ENCODE results near the gene NMRK2.
"Not testable (repeated sequence)": the region's sequence is repeated elsewhere in the genome, so short reads cannot be mapped to it uniquely, and the experiment has no call there.

The NMRK2 gene, protein sequence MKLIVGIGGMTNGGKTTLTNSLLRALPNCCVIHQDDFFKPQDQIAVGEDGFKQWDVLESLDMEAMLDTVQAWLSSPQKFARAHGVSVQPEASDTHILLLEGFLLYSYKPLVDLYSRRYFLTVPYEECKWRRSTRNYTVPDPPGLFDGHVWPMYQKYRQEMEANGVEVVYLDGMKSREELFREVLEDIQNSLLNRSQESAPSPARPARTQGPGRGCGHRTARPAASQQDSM

DNA sequence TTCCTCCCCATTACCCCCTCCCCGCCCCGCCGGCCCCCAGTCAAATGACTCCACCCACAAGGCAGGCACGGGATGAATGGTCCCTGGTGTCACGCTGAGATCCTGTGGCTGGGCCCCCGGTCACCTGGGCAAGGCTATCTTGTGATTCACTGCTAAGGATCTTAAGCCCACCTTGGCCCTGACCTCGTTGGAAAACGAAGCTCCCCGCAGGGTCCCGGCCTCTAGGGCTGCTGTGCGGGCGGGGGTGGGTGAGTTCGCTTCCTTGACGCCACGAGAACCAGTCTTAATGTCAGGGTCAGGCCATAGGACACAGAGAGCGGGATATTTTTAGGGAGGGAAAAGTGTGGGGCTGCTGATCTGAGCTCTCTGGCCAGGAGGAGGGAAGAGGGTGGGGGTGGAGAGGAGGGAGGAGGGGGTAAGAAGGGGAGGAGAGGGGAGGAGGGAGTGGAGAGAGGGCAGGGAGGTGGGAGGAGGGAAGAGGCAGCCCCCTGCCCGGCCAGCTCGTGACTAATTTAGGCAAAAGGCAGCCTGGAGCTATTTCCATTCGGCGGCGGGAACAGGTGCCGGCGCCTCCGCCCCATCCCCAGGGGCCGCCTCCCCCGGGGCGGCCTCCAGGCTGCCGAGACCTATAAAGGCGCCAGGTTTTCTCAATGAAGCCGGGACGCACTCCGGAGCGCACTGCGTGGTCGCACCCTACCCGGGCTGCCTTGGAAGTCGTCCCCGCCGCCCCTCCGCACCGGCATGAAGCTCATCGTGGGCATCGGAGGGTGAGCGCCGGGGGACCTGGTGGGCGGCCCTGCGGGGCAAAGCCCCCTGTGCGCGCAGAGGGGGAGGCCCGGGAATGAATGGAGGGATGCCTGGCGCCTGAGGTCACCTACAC is at the start of gene NMRK2:
TSS of gene NMRK2 (plus strand) at position 139 of the 880 bp plus-strand sequence. CDS start at position 742, 603 bp downstream.
- no peak for DNase-seq

DNA sequence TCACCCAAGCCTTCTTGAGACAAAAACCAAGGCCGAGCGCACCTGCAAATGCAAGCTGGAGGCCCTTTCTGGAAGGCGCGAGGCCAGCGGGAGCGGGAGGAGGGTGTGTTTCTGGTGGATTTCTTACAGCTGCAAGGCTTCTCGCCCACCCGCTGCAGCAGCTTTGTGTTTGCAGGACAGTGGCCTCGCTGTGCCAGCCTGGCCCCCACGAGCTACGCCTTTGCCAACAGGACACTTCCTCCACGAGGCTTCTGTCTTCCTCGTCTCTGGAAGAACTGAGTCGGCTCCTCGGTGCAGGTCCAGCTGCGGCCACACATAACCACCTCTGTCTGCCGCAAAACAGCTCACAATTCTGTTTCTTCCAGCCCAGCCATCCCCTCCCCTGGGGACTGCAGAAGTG is 42.3 kb upstream of the NMRK2 start:
- no peak for DNase-seq

DNA sequence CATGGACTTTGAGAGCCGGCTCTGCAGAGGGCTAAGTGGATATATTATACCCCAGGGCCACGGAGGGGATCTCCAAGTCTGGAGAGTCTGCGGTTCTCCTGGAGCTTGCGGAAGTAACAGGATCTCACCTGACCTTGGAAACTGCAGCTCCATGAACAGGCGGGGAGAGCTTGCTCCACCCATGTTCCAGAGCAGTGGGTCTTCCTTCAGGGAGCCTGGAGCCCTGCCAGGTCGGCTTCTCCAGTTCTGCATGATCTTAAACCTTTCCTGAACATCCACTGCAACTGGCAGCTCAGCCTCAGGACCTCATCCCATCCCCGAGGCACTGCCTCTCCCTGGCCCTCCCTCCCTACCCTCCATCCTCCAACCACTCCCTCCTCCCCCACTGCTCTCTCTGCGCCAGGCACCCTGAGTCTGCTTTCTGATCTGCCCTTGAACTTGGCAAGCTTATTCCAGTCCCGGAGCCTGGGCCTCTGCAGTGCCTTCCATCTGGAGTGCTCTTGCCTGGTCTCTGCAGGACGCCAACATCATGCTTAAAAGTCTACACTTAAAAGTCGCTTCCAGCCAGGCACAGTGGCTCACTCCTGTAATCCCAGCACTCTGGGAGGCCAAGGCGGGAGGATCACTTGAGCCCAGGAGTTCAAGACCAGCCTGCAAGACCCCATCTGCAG is 39.2 kb upstream of the NMRK2 start:
- DNase-seq = no peak

DNA sequence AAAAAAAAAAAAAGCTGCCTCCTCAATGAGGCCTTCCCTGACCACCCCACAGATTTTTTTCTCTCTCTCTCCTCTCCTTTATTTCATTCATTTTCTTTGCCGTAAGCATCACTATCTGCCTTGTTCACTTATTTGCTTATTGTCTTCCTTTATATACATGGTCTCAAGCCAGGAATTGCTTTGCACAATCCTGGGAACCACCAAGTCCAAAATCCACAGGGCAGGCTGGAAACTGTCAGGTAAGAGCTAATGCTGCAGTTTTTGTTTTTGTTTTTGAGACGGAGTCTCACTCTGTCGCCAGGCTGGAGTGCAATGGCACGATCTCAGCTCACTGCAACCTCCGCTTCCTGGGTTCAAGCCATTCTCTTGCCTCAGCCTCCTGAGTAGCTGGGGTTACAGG is 37.9 kb upstream of the NMRK2 start:
- DNase-seq = not testable (repeated sequence)

DNA sequence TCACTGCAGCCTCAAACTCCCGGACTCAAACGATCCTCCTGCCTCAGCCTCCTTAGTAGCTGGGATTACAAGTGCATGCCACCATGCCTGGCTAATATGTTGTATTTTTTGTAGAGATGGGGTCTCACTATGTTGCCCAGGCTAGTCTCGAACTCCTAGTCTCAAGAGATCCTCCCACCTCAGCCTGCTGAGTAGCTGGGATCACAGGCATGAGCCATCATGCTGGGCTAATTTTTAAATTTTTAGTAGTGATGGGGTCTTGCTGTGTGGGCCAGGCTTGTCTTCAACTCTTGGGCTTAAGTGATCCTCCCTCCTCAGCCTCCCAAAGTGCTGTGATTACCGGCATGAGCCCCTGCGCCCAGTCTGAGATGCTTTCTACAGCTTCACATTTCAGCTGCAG is 37.1 kb upstream of the NMRK2 start:
- no peak for DNase-seq

DNA sequence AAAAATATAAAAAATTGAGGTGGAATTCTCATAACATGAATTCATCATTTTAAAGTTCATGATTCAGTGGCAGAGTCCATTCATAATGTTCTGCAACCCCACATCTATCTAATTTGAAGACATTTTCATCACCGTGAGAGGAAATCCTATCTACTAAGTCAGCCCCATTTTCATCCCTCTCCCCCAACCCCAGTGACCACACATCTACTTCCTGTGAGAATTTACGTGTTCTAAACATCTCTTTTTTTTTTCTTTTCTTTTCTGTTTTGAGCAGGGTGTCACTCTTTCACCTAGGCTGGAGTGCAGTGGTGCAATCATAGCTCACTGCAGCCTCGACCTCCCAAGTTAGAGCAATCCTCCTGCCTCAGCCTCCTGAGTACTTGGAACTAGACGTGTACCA is 34.9 kb upstream of the NMRK2 start:
- DNase-seq = no peak

DNA sequence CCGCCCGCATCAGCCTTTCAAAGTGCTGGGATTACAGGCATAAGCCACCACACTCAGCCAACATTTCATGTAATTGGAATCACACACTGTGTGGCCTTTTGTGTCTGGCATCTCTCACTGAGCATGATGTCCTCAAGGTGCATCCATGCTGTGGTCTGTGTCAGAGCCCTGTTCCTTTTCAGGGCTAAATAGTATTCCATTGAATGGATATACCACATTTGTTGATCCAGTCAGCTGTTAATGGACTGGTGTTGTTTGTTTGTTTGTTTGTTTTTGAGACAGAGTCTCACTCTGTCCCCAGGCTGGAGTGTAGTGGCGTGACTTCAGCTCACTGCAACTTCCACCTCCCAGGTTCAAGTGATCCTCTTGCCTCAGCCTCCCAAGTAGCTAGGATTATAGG is 34.4 kb upstream of the NMRK2 start:
- no peak for DNase-seq

DNA sequence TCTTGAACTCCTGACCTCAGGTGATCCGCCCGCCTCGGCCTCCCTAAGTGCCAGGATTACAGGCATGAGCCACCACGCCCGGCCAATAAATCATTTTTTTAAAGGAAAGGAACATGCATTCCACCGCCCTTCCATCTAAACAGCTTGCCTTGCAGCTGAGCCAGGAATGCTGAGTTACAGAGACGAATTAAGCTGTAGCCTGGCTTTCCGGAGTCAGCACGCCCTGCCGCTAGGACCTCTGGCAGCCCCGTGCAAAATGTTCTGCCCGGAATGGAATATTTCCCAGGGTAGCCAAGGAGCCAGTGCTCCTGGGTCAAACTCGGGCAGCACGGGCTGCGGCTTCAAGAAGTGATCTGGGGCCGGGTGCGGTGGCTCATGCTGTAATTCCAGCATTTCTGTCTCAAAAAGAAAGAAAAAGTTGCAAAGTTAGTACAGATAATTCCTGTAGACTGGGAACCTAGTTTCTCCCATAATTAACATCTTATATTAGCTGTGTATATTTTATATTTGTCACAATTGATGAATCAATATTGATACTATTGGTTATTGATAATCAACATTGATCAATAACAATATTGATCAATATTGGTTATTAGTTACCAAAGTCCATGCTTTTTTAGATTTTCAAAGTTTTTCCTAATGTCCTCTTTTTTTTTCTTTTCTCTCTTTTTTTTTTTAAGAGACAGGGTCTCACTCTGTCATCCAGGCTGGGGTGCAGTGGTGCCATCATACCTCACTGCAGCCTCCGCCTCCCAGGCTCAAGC is 33.2 kb upstream of the NMRK2 start:
- no peak for DNase-seq

DNA sequence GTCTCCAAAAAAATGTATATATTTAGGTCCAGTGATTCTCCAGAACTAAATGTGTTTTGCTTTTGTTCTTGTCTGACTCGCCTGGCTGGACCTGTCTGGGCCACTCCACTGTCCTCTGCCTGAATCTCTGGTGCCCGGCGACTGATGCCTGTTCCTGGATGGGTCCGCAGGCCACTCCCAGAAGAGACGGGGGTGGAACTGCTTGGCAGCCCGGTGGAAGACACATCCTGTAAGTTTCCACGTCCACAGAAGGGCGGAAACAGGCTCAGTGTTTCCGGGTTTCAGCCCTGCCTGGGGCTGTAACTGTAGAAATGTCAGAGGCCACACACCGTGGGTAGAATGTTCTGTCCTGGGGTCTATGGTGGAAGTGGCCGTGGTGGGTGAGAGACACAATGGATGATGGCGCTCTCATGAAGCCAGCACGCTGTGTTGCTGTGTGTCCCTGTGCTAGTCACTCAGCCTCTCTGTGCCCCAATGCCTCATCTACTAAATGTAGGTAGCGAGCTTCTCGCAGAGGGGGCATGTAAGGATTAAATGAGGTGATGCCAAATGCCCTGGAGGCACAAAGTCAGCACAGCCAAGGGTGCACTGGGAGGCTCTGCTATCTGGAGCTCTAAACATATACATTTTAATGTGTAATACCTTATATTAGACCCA is 30.4 kb upstream of the NMRK2 start:
- DNase-seq = no peak

DNA sequence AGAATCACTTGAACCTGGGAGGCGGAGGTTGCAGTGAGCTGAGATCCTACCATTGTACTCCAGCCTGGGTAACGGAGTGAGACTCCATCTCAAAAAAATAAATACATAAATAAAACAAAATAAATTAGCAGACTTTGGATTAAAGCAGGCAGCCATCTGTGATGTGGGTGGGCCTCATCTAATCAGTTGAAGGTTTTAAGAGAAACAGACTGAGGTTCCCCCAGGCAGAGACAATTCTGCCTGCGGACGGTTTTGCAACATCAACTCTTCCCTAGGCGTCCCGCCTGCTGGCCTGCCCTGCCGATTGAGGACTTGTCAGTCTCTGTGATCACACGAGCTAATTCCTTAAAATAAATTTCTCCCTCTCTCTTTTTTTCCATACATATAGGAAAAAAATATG is 28.6 kb upstream of the NMRK2 start:
- no peak for DNase-seq

DNA sequence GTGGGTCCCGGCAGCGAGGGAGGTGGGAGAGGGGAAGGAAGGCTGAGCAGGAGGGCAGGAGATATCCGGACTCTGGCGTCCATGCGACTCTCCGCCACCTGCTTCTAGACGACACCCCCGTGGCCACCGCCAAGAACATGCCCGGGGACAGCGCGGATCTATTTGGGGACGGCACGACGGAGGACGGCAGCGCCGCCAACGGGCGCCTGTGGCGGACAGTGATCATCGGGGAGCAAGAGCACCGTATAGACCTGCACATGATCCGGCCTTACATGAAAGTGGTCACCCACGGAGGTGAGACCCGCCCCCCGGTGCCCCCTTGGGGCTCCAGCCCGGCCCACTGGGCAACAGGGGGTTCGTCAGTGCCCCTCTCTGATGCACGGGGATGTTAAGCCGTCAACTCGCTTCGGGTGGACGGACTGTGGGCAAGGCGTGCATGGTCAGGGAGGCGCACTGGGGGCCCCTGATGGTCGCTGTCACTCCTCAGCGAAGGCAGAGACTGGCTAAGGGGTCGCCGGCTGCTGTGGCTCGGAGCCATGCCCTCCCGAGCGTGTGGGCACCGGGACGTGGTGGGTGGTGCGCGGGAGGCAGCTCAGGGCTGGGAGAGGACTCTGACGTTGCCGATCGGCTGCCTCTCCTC is 25.1 kb upstream of the NMRK2 start:
- DNase-seq = no peak

DNA sequence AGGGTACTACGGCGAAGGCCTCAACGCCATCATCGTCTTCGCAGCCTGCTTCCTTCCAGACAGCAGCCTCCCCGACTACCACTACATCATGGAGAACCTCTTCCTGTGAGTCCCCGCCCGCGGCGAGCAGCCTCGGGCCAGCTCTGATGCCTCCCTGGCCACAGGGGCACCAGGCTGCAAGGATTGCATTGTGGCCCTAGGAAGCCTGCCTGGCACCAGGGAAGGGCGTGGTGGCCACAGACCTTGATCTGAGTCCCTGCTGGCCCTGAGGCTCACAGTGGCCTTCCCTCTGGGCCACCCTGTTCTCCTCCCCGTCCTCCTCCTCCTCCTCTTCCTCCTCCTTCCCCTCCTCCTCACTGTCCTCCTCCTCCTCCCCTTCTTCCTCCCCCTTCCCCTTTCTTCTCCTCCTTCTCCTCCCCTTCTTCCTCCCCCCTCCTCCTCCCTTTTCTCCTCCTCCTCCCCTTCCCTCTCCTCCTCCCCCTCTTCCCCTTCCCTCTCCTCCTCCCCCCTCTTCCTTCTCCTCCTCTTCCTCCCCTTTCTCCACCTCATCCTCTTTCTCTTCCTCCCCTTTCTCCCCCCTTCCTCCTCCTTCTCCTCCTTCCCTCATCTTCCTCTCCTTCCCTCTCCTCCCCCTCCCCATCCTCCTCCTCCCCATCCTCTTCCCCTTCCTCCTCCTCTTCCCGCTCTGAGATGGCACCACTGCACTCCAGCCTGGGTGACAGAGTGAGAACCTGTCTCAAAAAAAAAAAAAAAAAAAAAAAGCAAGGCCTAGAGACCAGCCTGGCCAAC is 24.4 kb upstream of the NMRK2 start:
- DNase-seq = no peak

DNA sequence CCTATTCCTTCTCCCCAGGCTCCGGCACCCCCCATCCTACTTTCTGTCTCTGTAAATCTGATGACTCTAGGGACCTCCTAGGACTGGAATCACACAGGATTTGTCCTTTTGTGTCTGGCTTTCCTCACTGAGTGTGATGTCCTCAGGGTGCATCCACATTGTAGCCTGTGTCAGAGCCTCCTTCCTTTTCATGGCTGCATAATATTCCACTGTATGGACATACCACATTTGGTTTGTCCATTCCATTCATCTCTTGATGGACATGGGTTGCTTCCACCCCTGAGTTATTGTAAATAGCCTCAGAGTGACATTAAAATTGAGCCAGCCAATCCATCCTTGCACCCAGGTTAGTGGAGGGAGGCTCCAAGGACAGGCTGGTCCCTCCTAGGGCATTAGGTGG is 22.8 kb upstream of the NMRK2 start:
- DNase-seq = no peak

DNA sequence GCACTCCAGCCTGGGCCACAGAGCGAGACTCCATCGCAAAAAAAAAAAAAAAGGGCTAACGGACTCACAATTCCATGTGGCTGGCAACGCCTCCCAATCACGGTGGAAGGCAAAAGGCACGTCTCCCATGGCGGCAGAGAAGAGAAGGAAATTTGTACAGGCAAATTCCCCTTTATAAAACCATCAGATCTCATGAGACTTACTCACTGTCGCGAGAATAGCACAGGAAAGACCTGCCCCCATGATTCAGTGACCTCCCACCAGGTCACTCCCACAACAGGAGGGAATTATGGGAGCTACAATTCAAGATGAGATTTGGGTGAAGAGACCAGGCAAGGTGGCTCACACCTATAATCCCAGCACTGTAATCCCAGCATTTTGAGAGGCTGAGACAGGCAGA is 18.7 kb upstream of the NMRK2 start:
- DNase-seq = no peak

DNA sequence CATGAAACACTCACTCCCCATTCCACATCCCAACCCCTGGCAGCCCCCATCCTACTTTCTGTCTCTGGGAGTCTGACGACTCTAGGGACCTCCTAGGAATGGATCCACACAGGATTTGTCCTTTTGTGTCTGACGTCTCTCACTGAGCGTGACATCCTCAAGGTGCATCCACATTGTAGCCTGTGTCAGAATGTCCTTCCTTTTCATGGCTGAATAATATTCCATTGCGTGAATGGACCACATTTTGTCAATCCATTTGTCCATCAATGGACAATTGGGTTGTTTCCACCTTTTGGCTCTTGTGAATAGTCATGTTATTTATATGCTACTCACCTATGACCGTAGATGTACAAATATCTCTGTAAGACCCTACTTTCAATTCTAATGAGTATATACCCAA is 16.8 kb upstream of the NMRK2 start:
- no peak for DNase-seq

DNA sequence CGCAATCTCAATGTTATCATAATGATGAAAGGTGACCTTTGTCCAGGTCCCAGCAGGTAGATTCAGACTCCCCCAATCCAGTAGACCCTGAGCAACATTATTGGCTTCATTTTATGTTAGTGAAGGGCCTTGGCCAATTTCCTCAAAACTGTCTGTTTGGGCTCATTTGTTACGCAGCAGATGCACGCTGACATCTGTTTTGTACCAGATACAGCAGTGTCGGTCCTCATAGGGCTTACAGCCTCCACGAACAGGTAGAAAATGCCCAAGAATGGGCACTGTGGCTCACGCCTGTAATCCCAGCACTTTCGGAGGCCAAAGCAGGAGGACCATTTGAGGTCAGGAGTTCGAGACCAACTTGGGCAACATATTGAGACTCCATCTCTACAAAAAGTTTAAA is 13.1 kb upstream of the NMRK2 start:
- no peak for DNase-seq

DNA sequence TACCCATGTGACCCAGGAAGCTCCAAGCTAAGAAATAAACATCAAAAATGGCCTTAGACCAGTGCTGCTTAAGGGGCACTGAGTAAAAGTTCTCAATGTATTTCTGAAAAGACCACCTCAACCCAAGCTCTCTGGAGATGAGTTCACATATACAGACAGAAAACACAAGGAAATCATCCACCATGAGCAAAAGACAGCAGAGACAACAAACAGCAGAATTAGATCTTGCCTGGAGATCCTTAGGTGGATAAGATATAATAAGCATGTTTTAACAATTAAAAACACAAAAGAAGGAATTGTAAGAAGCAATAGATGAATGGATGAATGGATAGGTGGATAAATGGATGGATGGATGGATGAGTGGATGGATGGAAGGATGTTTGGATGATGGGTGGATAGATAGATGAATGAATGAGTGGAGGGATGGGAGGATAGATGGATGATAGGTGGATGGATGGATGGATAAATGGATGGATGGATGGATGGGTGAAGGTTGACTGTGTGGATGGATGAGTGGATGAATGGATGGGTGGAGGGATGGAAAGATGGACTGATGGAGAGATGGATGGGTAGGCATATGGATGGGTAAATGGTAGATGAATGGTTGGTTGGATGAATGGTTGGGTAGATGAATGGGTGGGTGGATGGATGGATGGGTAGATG is 9.6 kb upstream of the NMRK2 start:
- DNase-seq = no peak

DNA sequence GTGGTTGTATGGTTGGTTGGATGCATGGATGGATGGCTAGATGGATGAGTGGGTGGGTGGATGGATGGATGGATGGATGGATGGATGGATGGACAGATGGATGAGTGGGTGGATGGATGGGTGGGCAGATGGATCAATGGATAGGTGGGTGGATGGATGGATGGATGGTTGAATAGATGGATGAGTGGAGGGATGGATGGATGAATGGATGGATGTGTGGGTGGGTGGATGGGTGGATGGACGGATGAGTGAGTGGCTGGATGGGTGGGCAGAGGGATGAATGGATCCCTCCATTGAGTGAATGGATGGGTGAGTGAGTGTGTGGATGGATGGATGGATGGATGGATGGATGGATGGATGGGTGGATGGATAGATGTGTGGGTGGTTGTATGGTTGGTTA is 9.0 kb upstream of the NMRK2 start:
- DNase-seq = no peak

DNA sequence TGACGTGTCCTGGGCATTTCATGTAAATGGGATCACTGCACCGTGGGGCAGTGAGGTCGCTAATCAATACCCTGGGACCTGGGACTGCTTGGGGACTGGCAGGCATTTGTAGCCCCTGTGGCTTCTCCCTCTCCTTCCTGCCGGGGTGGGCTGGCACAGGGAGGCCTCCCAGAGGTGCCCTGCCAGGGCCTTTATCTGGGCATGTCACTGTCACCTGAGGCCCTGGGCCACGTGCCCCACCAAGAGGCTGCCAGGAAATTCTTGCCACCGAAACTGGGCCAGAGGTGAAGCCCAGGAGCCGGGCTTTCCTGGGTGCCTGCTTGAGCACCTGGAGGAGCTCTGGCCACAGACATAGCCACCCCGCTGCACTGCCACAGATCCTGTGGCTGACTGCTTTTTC is 1.8 kb upstream of the NMRK2 start:
- no peak for DNase-seq

DNA sequence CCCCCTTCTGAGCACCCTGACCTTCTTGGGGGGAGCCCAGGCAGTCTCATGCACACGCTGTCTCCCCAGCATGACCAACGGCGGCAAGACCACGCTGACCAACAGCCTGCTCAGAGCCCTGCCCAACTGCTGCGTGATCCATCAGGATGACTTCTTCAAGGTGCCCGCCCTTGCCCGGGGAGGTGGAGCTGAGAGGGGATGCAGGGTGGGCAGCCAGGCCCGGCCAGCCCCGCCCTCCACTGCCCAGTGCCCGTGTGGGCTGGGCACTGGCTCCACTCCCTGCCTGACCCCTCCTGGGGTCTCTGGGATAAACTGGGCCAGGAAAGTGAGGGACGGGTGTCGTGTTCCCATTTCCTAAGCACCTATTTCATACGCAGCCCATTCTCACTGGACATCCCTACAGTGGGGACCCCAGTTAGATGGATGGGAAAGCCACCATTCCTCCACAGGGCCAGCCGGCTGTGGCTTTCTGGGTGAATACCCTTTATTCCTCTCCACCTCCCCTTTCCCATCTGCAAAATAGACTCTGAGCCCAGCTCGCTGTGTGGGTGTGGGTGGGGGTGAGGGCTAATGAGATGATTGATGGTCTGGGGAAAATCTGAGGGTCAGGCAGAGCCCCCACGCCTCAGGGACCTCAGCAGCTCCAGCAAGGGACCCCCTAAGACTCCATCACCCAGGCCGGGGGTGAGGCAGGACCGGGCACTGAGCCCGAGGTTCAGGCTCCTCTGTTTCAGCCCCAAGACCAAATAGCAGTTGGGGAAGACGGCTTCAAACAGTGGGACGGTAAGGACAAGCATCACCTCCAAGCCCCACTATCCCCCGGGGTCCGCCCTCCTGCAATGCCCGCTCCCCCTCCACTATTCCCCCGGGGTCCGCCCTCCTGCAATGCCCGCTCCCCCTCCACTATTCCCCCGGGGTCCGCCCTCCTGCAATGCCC is 3.9 kb downstream of the NMRK2 start:
- DNase-seq = no peak
